Fibroblast of skin of abdomen (primary cell): ENCODE data around the gene ARHGEF10L.

ENCODE experiments used
- DNase-seq: peaks from one replicate; pipeline ENCODE4 v3.0.0-alpha.2; 2013

ARHGEF10L gene

GRCh38 chr1:17569200-17570139, 30.0 kb downstream of the ARHGEF10L start:
- DNase-seq: peak; percentile 79

DNA sequence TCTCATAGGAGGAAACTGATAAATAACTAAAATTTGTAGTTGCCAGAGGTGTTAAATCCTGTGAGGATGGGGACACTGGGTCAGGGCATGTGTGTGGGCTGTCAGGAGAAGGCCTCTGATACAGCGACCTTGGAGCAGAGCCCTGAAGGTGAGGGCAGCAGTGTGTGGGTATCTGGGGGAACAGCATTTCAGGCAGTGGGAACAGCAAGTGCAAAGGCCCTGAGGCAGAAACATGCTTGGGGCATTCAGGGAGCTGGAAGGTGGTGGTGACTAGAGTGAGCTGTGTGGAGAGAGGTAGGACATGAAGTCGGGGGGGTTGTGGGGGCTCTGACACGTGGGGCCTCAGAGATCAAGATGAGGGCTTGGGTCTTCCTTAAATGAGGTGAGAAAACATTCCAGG, 30.7 kb downstream of the ARHGEF10L start:
- no peak for DNase-seq

- DNase-seq: no peak
These were observed 32.9 kb downstream of the ARHGEF10L start for GRCh38 chr1:17572264-17572985.

DNA sequence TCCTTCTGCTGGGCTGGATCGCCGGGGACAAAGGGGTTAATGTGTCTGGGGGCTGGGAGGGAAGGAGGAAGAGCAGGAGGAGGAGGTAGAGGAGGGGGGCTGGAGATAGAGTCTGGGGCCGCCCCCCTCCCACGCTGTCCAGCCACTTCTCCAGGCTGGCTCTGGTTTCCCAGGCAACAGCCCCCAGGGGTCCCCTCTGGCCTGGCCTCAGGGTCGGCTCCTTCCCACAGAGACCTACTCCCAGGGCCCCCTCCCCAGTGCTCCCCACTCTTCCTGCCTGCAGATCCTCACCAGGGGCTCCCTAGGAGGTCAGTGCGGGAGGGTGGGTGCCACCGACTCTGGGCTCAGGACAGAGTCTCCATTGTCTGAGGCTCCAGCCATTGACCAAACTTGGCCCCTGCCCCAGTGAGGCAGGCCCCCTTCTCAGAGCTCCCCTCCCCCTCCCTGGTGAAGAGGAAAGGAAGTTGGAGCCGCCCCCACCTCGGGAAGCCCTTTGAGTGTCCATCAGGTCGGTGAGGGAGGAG, 34.1 kb downstream of the ARHGEF10L start:
- no peak for DNase-seq

DNA sequence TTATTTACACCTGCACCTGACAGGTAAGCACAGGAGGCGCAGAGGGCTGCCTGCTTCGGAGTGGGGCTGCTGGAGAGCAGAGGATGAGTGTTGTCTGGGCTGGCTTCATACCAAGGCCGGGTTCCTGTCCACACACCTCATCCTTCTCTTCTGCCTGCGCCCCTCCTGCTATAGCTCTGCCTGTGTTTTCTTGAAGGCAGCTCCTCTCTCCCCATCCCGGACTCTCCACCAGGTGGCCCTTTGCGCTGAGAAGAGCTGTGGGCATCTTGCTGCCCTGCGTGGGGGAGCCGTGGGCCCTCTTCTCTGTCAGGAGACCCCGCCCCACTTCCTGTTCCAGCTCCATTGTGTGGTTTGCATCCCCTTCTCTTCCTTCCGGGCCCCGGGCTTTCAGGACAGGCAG, 35.0 kb downstream of the ARHGEF10L start:
- DNase-seq: no peak

DNA sequence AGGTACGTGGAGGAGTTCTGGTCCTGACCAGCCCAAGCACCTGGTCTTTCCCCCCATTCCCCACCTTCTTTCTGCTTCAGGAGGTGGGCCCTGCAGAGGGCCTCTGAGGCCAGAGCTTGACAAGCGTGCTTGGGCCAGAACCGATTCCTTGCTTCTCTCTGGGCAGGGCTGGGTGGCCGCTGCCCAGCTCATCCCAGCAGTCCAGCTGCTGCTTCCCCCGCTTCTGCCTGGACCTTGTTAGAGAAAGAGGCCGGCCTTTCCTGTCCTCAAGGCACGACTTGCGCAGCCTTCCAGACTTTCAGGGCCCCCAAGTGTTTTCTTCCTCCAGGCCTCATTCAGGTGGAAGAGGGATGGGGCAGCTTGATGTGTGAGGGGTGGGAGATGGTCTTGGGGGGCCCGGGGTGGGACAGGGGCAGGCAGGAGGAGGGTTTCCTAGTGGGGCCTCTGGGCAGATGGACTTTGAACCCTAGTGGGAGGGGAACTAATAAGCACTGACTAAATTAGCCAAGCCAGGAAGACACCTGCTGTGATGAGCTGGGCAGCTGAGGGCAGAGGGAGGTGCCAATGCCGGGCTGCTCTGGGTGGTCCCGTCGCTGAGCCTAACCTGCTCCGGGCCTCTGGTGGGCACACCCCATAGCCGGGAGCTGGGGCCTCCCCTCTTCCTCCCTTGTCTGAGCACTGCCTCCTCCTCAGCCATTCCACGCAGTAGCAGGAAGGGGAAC, 36.5 kb downstream of the ARHGEF10L start:
- no peak for DNase-seq

DNA sequence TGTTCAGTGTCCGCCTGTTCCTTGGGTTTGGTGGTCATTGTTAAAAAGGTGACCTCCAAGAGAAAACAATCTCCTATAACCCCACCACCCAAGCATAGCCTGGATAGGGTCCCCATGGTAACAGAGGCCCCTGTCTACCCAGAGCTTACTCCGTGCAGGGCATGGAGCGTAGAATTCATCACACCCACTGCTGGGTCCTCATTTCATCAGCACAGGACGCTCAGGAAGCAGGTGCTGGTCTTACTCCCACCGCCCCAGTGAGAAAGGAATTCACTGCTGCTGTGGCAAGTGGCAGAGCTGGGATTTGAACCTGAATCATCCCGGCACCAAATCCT, 37.0 kb downstream of the ARHGEF10L start:
- no peak for DNase-seq

- DNase-seq: no peak
These were observed 38.4 kb downstream of the ARHGEF10L start for GRCh38 chr1:17577907-17578297.

- no peak for DNase-seq
These were observed 40.7 kb downstream of the ARHGEF10L start for GRCh38 chr1:17579951-17580939.

DNA sequence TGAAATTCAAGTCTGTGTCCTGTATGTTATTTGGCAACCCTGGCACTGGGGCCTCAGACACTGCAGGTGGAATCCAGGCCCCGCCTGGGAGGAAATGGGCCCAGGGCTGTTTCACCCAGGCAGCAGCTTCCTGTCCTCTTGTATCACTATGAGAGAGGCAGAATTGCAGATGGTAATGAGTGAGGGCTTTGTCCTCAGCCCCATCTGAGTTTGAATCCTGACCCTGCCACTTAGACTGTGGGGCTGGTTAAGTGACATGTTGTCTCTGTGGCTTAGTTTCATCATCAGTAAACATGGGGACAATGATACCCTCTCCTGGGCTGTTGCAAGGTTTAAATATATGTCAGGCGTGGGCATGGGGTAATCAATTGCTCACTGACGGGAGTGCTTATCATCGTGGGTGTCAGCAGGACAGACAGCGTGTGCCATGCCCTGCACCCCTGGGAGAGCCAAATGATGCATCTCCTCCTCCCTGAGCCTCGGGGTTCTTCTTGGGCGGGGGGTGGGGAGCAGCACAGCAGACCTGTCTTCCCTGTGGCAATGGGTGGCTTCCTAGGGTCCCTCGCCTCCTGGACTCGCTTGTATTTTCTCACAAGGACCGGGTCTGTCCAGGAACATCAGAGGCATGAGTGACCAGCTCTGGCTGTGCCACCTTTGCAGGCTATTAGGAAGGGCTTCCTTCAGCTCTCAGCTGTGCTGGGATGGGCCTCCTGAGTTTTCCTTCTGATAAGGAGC, 42.1 kb downstream of the ARHGEF10L start:
- no peak for DNase-seq

DNA sequence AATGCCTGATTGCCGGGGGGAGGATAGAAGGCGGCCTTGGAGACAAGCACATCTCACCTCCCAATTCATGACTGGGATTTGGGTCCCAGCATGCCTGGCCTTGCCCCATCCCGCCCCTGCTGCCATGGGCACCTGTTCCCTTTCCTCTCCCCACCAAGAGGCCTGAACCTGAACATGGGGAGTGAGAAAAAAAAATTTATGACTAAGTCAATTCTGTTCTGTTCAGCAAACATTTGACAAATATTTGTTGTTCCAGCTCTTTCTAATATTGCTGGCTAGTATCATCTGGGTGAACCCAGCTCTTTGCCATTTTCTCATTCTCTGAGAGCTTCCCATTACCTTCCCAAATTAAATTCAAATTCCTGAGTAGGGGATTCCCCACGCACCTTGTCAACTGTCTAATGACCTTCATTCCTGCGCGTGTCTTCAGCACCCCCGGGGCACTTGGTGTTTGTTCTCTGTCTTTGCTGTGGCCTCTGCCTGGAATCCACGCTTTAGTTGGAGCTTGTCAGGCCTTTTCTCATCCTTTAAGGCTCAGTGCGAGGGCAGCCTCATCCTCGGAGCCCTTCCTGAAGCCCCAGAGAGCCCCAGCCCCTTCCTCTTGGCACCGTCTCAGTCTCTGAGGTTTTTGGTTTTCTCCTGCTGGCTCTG, 42.8 kb downstream of the ARHGEF10L start:
- DNase-seq: no peak

- no peak for DNase-seq
These were observed 45.0 kb downstream of the ARHGEF10L start for GRCh38 chr1:17584539-17584938.

- DNase-seq: no peak
These were observed 45.9 kb downstream of the ARHGEF10L start for GRCh38 chr1:17585266-17585987.

- peak; percentile 67 for DNase-seq
These were observed 46.9 kb downstream of the ARHGEF10L start for GRCh38 chr1:17586172-17586964.

DNA sequence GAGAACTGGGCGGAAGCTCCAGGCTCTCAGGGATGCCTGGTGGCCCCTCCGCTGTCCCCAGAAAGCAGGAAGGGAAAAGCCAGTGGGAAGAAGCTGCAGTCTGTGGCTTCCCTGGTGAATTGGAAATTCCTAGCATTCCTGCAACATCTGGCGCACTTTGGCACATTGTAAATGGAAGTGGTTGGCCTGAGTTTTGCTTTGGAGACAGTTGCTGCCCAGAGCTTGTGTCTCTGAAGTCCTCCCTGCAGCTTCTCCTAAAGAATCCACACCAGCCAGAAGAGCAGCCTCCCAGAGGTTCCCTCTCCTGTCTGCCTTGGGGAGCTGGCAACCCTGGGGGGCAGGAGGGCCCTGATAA, 48.2 kb downstream of the ARHGEF10L start:
- DNase-seq: peak; percentile 86

GRCh38 chr1:17588048-17588871, 48.8 kb downstream of the ARHGEF10L start:
- peak; percentile 16 for DNase-seq

DNA sequence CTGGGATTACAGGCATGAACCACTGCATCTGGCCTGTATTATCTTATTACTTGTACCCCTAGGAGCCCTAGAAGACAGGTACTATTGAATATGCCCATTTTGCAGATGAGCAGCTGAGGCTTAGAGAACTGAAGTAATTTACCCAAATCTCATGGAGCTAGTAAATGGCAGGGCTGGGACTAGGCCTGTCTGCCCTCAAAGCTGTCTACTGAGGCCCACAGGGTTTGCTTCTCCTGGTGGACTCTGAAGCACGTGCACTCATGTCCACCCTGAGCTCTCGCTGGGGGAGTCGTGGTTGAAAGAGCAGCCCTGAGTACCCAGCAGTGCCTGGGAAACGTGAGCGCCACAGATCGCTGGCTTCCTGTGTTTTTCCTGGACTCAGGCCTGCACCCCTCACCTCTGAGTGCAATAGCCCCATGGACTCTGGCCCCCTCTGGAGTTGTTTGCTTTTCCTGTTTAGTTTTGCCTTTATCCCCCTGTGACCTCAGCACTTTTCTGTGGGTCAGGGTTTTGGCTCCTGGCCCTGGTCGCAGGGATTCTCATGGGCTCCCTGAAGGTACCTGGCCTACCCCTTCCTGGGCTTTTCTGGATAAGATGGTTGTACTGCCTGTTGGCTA, 52.4 kb downstream of the ARHGEF10L start:
- DNase-seq: no peak

GRCh38 chr1:17594026-17594425, 54.5 kb downstream of the ARHGEF10L start:
- no peak for DNase-seq
